ENCODE data around the gene LRTM2.

LRTM2 gene

GRCh38 chr12:1820191-1820895, at the start of gene LRTM2:
TSS of gene LRTM2 (plus strand) at chr12:1820565. CDS start at chr12:1828149, 7,584 bp downstream.
- no peak within 1 kb of the TSS for H3K4me3 ChIP-seq (ENCODE audit: low read depth, low read length)
- DNase-seq (ENCODE audit: low read depth) = no peak
- in situ Hi-C loops (cut with HindIII; ENCODE audit: low sequenced_read_pairs) = loop anchor here (25.0 kb wide), 1 partner anchor 117 kb away; no protein-coding TSS in a partner anchor
- TF ChIP-seq CTCF (IDR thresholded peaks at IDR 0.05; ENCODE audit: low read depth, low read length, missing control alignments) = no peak

- in situ Hi-C loops (cut with HindIII; ENCODE audit: low sequenced_read_pairs) = no loop called here
- H3K4me3 ChIP-seq (ENCODE audit: low read depth, low read length) = no peak overlapping the region
- TF ChIP-seq CTCF (IDR thresholded peaks at IDR 0.05; ENCODE audit: low read depth, low read length, missing control alignments) = no peak
- no peak for DNase-seq (ENCODE audit: low read depth)
These were observed 46.3 kb upstream of the LRTM2 start for GRCh38 chr12:1773937-1774655.

- TF ChIP-seq CTCF (IDR thresholded peaks at IDR 0.05; ENCODE audit: low read depth, low read length, missing control alignments) = no peak
- DNase-seq (ENCODE audit: low read depth) = no peak
- no peak overlapping the region for H3K4me3 ChIP-seq (ENCODE audit: low read depth, low read length)
- in situ Hi-C loops (cut with HindIII; ENCODE audit: low sequenced_read_pairs) = no loop called here
These were observed 44.0 kb upstream of the LRTM2 start for GRCh38 chr12:1776170-1776921.

- no peak overlapping the region for H3K4me3 ChIP-seq (ENCODE audit: low read depth, low read length)
- in situ Hi-C loops (cut with HindIII; ENCODE audit: low sequenced_read_pairs) = no loop called here
- TF ChIP-seq CTCF (IDR thresholded peaks at IDR 0.05; ENCODE audit: low read depth, low read length, missing control alignments) = no peak
- no peak for DNase-seq (ENCODE audit: low read depth)
These were observed 42.6 kb upstream of the LRTM2 start for GRCh38 chr12:1777798-1778197.

GRCh38 chr12:1778911-1779310, 41.5 kb upstream of the LRTM2 start:
- no peak for TF ChIP-seq CTCF (IDR thresholded peaks at IDR 0.05; ENCODE audit: low read depth, low read length, missing control alignments)
- in situ Hi-C loops (cut with HindIII; ENCODE audit: low sequenced_read_pairs) = no loop called here

GRCh38 chr12:1779783-1780182, 40.6 kb upstream of the LRTM2 start:
- DNase-seq (ENCODE audit: low read depth) = peak; percentile 91
- in situ Hi-C loops (cut with HindIII; ENCODE audit: low sequenced_read_pairs) = no loop called here
- H3K4me3 ChIP-seq (ENCODE audit: low read depth, low read length) = no peak overlapping the region
- no peak for TF ChIP-seq CTCF (IDR thresholded peaks at IDR 0.05; ENCODE audit: low read depth, low read length, missing control alignments)

More at GRCh38 chr12:1778911-1779310, 41.5 kb upstream of the LRTM2 start:
- H3K4me3 ChIP-seq (ENCODE audit: low read depth, low read length) = no peak overlapping the region
- no peak for DNase-seq (ENCODE audit: low read depth)

All from astrocyte of the cerebellum (primary cell).